ENCODE data around the gene PSMC3.

Gene PSMC3

GRCh38 chr11:47426062-47426956 lies at the start of gene PSMC3:
Gene PSMC3 (minus strand): TSS chr11:47426439. CDS start chr11:47426279, 160 bp downstream.
- peak; percentile 99 for DNase-seq

- peak; percentile 34 for DNase-seq
These were observed 44.4 kb upstream of the PSMC3 start for GRCh38 chr11:47470671-47471070.

- peak; percentile 41 for DNase-seq
These were observed 43.3 kb upstream of the PSMC3 start for GRCh38 chr11:47469361-47470179.

- peak; percentile 50 for DNase-seq
These were observed 42.5 kb upstream of the PSMC3 start for GRCh38 chr11:47468598-47469214.

- DNase-seq: peak; percentile 36
These were observed 41.1 kb upstream of the PSMC3 start for GRCh38 chr11:47467357-47467756.

GRCh38 chr11:47466701-47467250 lies 40.5 kb upstream of the PSMC3 start:
- peak; percentile 37 for DNase-seq

- DNase-seq: no peak
These were observed 40.0 kb upstream of the PSMC3 start for GRCh38 chr11:47466201-47466600.

- peak; percentile 17 for DNase-seq
These were observed 38.2 kb upstream of the PSMC3 start for GRCh38 chr11:47464483-47464882.

GRCh38 chr11:47461876-47462275 lies 35.6 kb upstream of the PSMC3 start:
- DNase-seq: no peak

- no peak for DNase-seq
These were observed 34.5 kb upstream of the PSMC3 start for GRCh38 chr11:47460571-47461235.

- peak; percentile 84 for DNase-seq
These were observed 28.0 kb upstream of the PSMC3 start for GRCh38 chr11:47454258-47454671.

GRCh38 chr11:47453365-47453764 lies 27.1 kb upstream of the PSMC3 start:
- no peak for DNase-seq

- no peak for DNase-seq
These were observed 25.8 kb upstream of the PSMC3 start for GRCh38 chr11:47451990-47452389.

- no peak for DNase-seq
These were observed 25.2 kb upstream of the PSMC3 start for GRCh38 chr11:47451436-47451835.

GRCh38 chr11:47449541-47449940 lies 23.3 kb upstream of the PSMC3 start:
- DNase-seq: no peak

- no peak for DNase-seq
These were observed 22.6 kb upstream of the PSMC3 start, which contains the start of gene RAPSN for GRCh38 chr11:47448566-47449427. Gene RAPSN (minus strand): TSS chr11:47449136. CDS start chr11:47448964, 172 bp downstream.

GRCh38 chr11:47447906-47448305 lies 21.7 kb upstream of the PSMC3 start:
- no peak for DNase-seq

- DNase-seq: no peak
These were observed 20.6 kb upstream of the PSMC3 start for GRCh38 chr11:47446833-47447232.

GRCh38 chr11:47445840-47446239 lies 19.6 kb upstream of the PSMC3 start:
- DNase-seq: no peak

GRCh38 chr11:47443817-47444216 lies 17.6 kb upstream of the PSMC3 start:
- no peak for DNase-seq

GRCh38 chr11:47443028-47443700 lies 16.9 kb upstream of the PSMC3 start:
- no peak for DNase-seq

Measured in activated effector memory CD4-positive, alpha-beta T cell treated with anti-CD3 and anti-CD28 coated beads, Interleukin-2, amount 50 U/mL, for 16 hours (primary cell).